ENCODE data around the gene LYZL6.
"Not testable (repeated sequence)": the region's sequence is repeated elsewhere in the genome, so short reads cannot be mapped to it uniquely, and the experiment has no call there.

The LYZL6 gene

DNA sequence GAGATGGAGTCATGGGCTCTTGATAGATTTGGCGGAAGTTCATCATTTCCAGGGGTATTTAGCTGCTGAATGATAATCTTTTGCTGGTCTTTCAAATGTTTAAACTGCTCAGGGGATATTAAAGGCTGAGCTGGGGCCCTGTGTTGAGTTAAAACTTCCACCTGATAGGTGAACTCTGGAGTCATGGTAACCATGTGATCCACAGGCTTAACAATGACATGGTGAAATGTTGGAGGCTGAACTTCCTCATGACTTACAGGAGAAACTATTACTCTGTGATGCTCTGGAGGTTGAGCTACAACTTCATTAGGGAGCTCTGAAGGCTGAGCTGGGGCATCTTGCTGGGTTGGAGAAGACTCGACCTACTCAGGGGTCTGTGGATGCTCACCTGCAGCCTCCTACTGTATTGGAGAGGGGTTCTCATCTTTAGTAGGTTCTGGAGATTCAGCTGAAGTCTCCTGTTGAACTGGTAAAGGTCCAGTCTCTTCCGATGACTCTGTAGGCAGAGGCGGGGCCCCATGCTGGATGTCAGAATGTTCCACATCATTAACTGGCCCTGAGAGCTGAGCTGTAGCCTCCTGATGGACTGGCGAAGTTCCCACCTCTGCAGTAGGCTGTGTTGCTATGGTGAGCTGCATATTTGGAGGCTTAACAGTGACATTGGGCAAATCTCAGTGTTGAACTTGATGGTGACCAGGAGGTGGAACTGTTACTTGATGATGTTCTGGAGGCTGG lies 37.2 kb downstream of the LYZL6 start:
- DNase-seq (ENCODE audit: low spot score): no peak

- no peak for DNase-seq (ENCODE audit: low spot score)
Measured at GRCh38 chr17:35903451-35903850, 40.1 kb downstream of the LYZL6 start.

- no peak for DNase-seq (ENCODE audit: low spot score)
Measured at GRCh38 chr17:35901631-35902175, 41.8 kb downstream of the LYZL6 start.

DNA sequence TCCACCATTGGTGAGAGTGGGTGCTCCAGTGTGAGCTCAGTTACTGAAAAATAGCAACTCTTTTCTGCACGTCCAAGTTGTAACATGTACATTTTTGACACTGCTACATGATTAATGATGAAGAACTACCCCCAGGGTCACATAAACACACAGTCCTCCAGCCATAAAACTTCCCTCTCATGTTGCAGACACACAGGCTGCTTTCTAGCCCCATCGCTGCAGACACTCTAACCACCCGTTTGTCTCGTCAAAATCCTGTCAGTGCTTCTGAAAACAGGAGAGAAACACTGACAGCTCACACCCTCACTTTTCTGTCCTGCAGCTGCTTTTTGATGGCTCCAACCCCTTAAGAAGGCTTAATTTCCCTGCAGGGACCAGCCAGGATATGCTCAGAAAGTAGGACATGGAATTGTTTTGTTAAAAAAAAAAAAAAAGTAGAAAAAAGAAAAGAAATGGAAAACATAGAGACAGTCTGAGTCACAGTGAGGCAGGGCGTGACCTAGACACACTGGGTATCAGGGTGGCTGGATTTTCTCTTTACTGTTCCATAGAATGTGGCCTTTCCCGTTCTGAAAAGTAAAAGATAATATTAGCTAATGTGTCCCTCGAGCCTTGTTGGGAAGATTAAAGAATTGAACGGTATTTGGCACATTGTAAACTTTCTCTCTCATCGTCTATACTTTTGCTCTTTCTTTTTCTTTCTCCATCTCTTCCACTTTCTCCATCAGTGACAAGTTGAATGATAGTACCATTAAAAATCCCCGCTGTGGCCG lies 42.6 kb downstream of the LYZL6 start:
- DNase-seq (ENCODE audit: low spot score): no peak

GRCh38 chr17:35900280-35900679 lies 43.2 kb downstream of the LYZL6 start:
- DNase-seq (ENCODE audit: low spot score): no peak

- DNase-seq (ENCODE audit: low spot score): no peak
Measured at GRCh38 chr17:35898283-35899070, 45.0 kb downstream of the LYZL6 start.

DNA sequence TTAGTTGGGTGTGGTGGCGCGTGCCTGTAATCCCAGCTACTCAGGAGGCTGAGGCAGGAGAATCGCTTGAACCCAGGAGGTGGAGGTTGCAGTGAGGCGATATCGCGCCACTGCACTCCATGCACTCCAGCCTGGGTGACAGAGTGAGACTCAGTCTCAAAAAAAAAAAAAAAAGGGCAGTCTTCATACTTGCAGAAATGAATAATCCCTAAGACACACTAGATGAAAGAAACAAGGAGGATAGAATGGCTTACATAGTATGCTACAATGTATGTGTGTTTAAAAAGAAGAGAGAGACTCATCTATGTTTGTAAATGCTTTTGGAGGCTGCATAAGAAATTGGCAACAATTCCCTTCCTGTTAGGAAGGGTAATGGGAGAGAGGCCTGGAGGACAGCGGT lies 45.7 kb downstream of the LYZL6 start:
- not testable (repeated sequence) for DNase-seq (ENCODE audit: low spot score)

DNA sequence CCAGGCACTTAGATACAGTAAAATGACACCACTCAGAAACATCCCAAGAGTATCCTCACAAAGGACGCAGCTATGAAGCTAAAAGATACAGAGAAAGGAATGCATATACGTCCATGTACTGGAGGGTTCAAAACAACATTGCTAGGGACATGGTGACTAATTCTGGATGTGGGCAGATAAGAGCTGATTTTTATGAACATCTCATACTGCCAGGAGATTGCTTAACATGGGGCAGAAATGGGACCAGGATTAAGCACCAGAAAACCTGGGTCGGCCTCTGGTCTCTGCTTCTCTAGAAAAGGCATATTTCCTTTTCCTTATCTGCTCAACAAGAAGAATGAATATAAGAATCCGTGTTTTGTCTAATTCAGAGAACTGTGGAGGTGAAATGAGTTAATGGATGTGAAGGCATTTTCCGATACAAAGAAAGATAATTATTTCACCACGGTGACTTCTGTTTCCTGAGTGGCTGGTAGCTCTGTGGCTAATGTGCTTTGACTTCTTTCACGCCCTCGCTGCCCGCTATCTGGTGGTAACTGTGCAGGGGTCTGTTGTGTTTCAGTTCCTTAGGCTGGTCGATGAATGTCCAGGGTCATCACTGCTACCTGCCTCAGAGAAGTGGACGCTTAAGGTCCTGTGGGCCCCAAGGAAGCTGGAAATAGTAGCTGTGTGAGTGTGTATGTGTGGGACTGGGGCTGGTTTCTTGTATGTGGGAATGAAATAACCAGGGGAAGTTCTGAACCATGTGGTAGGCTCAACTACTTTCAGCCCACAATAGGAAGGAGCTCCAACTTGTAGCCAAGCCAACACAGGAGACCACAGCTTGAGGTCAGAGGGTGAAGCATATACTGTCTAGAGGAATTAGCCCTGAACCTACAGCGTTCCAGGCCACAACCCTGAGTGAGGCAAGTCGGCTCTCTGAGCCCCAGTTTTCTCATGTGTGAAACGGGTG lies 47.6 kb downstream of the LYZL6 start:
- no peak for DNase-seq (ENCODE audit: low spot score)

DNA sequence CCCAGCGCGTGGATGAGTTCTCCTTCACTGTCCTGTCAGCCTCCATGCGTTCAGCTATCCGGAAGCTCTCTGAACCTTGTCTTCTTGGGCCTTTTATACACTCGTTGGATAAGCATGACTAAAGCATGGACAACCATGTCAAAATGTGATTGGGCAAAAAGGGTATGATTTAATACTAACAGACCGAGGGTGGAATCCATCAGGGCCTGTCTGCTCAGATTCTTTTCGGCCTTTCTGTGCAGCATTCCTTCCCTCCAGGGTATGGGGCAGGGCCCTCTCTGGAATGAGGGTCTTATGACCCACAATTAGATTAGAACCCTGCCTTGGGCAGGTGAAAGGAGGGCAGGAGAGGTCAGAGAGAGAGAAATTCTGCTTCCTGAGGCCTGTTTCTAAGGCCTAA lies 49.3 kb downstream of the LYZL6 start:
- DNase-seq (ENCODE audit: low spot score): no peak

GRCh38 chr17:35893751-35894150 lies 49.8 kb downstream of the LYZL6 start:
- no peak for DNase-seq (ENCODE audit: low spot score)

GRCh38 chr17:35892091-35893035 lies 51.1 kb downstream of the LYZL6 start:
- no peak for DNase-seq (ENCODE audit: low spot score)

DNA sequence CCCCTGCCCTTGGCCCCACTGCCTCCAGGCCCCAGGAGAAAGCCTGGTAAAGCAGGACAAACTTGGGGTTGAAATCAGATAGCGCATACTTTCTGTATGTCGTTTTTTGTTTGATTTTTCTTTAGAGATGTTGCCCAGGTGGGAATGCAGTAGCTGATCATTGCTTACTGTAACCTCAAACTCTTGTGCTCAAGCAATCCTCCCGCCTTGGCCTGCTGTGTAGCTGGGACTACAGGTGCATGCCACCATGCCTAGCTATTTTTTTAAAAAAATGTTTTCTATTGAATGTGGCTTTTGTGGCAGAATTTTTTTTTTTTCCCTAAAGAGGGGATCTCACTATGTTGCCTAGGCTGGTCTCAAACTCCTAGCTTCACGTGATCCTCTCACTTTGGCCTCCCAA lies 52.2 kb downstream of the LYZL6 start:
- no peak for DNase-seq (ENCODE audit: low spot score)

DNA sequence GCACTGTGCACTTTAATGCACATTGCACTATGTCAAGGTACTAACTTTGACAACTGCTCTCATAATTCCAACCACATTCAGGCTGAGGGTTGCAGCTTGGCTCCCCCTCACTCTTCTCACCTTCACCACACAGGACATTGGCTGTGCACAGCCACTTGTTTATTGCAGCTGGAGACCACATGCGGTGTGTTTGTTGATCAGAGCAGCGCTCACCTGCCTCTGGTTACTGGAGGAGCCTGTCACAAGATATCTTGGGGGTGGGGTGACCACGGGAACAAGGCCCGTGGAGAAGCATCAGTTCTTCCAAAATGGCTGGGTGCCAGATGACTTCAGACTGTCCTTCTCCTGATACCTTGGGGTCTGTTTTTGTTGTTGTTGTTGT lies 52.7 kb downstream of the LYZL6 start:
- no peak for DNase-seq (ENCODE audit: low spot score)

GRCh38 chr17:35889818-35890773 lies 53.4 kb downstream of the LYZL6 start:
- DNase-seq (ENCODE audit: low spot score): no peak

DNA sequence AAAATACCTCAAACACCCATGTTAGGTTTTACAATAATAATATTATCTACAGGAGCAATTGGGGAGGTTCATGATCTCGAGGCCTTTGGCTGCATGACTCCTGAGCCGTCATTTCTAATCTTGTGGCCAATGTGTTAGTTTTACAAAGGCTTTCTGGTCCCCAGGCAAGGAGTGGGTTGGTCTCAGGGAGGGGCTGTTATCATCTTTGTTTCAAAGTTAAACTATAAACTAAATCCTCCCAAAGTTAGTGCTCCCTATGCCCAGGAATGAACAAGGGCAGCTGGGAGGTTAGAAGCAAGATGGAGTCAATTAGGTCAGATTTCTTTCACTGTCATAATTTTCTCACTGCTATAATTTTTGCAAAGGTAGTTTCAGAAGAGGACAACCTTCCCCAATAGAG lies 54.3 kb downstream of the LYZL6 start:
- DNase-seq (ENCODE audit: low spot score): no peak

Measured in HuH-7.5 (cell line).